Endometrial microvascular endothelial cells (primary cell): ENCODE measurements around the gene SPATA31A3. TPM values are rescaled to one million over a fixed set of nuclear protein-coding genes. Genes with fewer than 3 reads are reported as not detected.
"Not testable (repeated sequence)": the region's sequence is repeated elsewhere in the genome, so short reads cannot be mapped to it uniquely, and the experiment has no call there.

Source experiments
- in situ Hi-C: cut with HindIII; loops from 2 replicates; pipeline ENCODE4 v1.10.0; 2017; ENCODE audit warnings: low sequenced_read_pairs, low pct_unique_long_range_greater_than_20kb; ENCODE audit errors: inconsistent ontology term
- total RNA-seq: library from RNA; depleted of rRNA; stranded (reverse); fragments of >200 nt; gene quantifications from one replicate; pipeline ENCODE4 v1.2.3, GENCODE V29; 2015; ENCODE audit errors: inconsistent ontology term

The SPATA31A3 gene
- not detected for total RNA-seq

GRCh38 chr9:66992450-66992849 is at the start of gene SPATA31A3:
Gene SPATA31A3, minus strand, starts transcription at chr9:66992550. Its CDS starts 29 bp downstream, at chr9:66992521.
- in situ Hi-C loops, result not testable (repeated sequence)

GRCh38 chr9:66952576-66952975 is 39.8 kb downstream of the SPATA31A3 start:
- in situ Hi-C loops, result not testable (repeated sequence)

- in situ Hi-C loops, result not testable (repeated sequence)
These were observed 49.8 kb downstream of the SPATA31A3 start for GRCh38 chr9:66942400-66943155.

GRCh38 chr9:66939878-66940830 is 52.2 kb downstream of the SPATA31A3 start:
- in situ Hi-C loops, result not testable (repeated sequence)

- in situ Hi-C loops, result not testable (repeated sequence)
These were observed 54.0 kb downstream of the SPATA31A3 start for GRCh38 chr9:66938322-66938721.

GRCh38 chr9:66937662-66938061 is 54.7 kb downstream of the SPATA31A3 start:
- in situ Hi-C loops, result not testable (repeated sequence)

Other genes with a start within 250 kb of the SPATA31A3 start
- gene ZNF658, start 91.8 kb downstream of the SPATA31A3 start, total RNA-seq, result 3.0 TPM